BLaER1 (cell line): Measurements from ENCODE around the gene TDP1.
A peak's percentile ranks its signal among the peaks of the same experiment; 100 is the strongest.

Experiments used
- H3K27ac ChIP-seq: shearing (Covaris generic); formaldehyde crosslinking; 2 replicates; pipeline ENCODE4 v1.8.1; 2022
- H3K27me3 ChIP-seq: shearing (Covaris generic); formaldehyde crosslinking; 2 replicates; pipeline ENCODE4 v1.8.1; 2022
- H3K36me3 ChIP-seq: shearing (Covaris generic); formaldehyde crosslinking; 2 replicates; pipeline ENCODE4 v1.8.1; 2022
- H3K4me1 ChIP-seq: shearing (Covaris generic); formaldehyde crosslinking; 2 replicates; pipeline ENCODE4 v1.8.1; 2022
- H3K4me2 ChIP-seq: shearing (Covaris generic); formaldehyde crosslinking; 2 replicates; pipeline ENCODE4 v1.8.1; 2022
- H3K4me3 ChIP-seq: shearing (Covaris generic); formaldehyde crosslinking; 2 replicates; pipeline ENCODE4 v1.8.1; 2022
- H3K9ac ChIP-seq: shearing (Covaris generic); formaldehyde crosslinking; 2 replicates; pipeline ENCODE4 v1.8.1; 2022
- H3K9me3 ChIP-seq: shearing (Covaris generic); formaldehyde crosslinking; 2 replicates; pipeline ENCODE4 v1.8.1; 2022
- H4K20me1 ChIP-seq: shearing (Covaris generic); formaldehyde crosslinking; 2 replicates; pipeline ENCODE4 v1.8.1; 2022
- Cebpa-rat ChIP-seq: shearing (Covaris generic); IDR thresholded peaks from 2 replicates; pipeline ENCODE4 v1.8.1; 2022

The TDP1 gene

DNA sequence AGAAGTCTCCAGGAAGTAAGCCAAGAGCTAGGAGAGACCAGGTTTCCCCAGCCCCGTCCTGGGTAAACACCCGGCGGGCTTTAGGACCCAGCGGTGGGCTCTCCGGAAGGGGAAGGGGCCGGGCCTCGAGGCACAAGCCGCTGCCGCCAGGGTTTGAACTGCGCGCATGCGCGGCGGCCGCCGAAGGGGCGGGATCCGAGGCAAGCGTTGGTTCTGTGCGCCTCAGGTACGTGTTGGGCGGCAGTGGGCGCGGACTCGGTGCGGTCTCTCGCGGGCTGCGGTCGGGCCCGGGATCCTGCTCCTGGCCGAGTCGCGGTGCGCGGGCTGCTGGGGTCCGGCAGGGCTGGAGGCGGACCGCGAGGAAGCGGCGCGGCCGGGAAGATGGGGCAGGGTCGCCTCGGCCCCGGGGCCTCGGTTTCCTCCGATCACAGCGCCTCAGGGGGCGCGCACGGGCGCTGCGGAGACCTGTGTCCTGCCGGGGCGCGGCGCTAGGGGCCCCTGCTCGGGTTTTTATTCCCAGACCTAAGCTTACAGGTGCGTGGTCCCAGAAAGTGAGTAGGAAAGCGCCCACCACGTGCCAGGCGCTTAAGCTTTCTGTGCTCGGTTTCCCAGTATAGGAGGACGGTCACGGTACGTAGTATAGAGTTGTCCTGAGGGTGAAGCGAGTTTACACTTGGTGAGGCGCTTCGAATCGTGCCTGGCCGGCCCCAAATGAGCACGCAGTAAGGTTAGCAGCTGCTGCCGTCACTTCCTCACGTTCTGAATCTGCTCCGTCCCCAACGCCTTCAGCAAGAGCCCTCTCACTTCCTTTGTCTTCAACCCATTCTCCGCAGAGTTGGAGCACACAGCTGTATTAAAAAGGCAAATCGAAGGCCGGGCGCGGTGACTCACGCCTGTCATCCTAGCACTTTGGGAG, at the start of gene TDP1:
Gene TDP1, plus strand, starts transcription at position 183 of the 916 bp plus-strand sequence. CDS start 7,188 bp downstream, outside the sequence.
- H3K9me3 ChIP-seq: peaks cover 17% of the 10 kb centered on the region
- no peak for TF ChIP-seq Cebpa-rat

DNA sequence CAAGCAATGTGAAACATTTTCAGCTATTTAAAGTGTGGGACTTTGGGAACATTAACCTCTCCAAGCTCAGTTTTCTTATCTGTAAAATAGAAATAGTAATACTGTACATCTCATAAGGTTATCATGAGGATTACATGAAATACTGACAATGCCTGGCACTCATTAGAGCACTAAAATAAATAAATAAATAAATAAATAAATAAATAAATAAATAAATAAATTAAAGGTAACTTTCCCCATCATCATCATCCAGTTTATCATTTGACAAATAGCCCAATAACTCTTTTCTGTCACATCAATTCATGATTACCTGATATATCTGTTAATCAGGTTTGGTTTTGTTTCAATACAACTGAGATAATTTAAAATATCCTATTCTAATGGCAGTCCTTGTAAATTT, 49.7 kb upstream of the TDP1 start:
- Histone ChIP-seq H3K4me2 (no peak overlapping the region), H3K27me3 (no peaks in the 10 kb centered on the region), H3K9me3 (no peaks in the 10 kb centered on the region), H3K27ac (no peak overlapping the region), H3K4me3 (no peak overlapping the region), H3K9ac (no peak overlapping the region), H4K20me1 (no peaks in the 10 kb centered on the region), H3K36me3 (no peaks in the 10 kb centered on the region), H3K4me1 (no peaks in the 10 kb centered on the region; the same call in 1 of the 2 replicates)
- no peak for TF ChIP-seq Cebpa-rat

More for the DNA sequence above, at the start of gene TDP1:
- Histone ChIP-seq H3K27me3 (no peaks in the 10 kb centered on the region), H3K27ac (peak within 1 kb of the TSS; percentile 79), H3K9ac (peak within 1 kb of the TSS; percentile 82), H3K4me1 (peaks cover 19% of the 10 kb centered on the region), H3K4me2 (peak within 1 kb of the TSS; percentile 93), H3K4me3 (peak within 1 kb of the TSS; percentile 90), H4K20me1 (peaks cover 4% of the 10 kb centered on the region; the same call in 1 of the 2 replicates), H3K36me3 (peaks cover 33% of the 10 kb centered on the region)

- Histone ChIP-seq H3K4me3 (no peak overlapping the region), H4K20me1 (no peaks in the 10 kb centered on the region), H3K9ac (no peak overlapping the region), H3K27ac (no peak overlapping the region), H3K9me3 (no peaks in the 10 kb centered on the region), H3K4me2 (no peak overlapping the region), H3K4me1 (peaks cover 6% of the 10 kb centered on the region; the same call in 1 of the 2 replicates), H3K36me3 (no peaks in the 10 kb centered on the region), H3K27me3 (no peaks in the 10 kb centered on the region)
- no peak for TF ChIP-seq Cebpa-rat
These were observed 48.1 kb upstream of the TDP1 start for GRCh38 chr14:89907655-89908054.

DNA sequence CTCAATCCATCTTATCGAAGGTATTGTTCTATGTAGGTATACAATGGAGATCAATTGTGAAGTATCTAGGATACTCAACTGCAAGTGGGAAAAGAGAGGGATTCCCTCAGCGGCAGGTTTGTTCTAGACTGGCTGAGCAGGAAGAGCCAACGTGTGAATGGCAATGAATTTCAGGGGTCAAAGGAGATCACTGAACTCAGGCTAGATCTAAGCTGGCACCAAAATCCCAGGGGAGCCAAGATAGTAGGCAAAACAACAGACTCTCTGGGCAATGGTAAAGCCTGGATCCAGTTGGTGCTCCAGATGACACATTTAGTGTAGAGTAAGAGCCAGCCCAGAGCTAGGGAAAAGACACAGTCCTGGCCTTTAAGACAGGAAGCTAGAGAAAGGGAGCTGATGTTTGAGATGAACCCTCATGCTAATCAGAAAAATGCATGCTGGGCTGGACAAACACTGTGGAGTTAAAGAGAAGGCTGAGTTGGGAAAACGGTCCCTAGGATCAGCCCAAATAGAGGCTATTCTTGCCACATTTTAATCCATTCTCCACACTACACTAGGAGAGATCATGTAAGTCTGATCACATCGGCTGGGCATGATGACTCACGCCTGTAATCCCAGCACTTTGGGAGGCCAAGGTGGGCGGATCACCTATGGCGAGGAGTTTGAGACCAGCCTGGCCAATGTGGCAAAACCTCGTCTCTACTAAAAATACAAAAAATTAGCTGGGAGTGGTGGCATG, 46.8 kb upstream of the TDP1 start:
- Histone ChIP-seq H3K9me3 (no peaks in the 10 kb centered on the region), H3K36me3 (no peaks in the 10 kb centered on the region), H3K9ac (no peak overlapping the region), H3K27ac (no peak overlapping the region), H3K4me2 (no peak overlapping the region; the same call in 1 of the 2 replicates), H3K4me3 (no peak overlapping the region), H3K27me3 (no peaks in the 10 kb centered on the region), H4K20me1 (no peaks in the 10 kb centered on the region), H3K4me1 (peaks cover 6% of the 10 kb centered on the region; the same call in 1 of the 2 replicates)
- no peak for TF ChIP-seq Cebpa-rat

DNA sequence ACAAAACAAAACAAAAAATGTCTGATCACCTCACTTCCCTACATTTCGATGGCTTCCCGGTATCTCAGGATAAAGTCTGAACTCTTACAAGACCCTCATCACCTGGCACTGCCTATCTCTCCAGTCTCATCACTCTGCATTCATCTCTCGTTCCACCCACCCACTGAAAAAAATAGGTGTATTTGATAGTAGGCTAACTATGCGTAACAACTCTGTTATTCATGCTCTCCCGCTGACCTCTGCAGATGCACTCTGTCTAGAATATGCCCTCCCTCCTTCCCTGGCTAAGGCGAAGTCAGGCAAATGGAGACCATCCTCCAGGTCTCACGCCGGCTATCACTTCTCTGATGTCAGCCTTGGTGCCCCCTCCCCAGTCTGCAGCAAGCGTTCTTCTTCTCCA, 46.1 kb upstream of the TDP1 start:
- H3K9me3 ChIP-seq: no peaks in the 10 kb centered on the region
- no peaks in the 10 kb centered on the region for H4K20me1 ChIP-seq
- H3K9ac ChIP-seq: no peak overlapping the region
- no peak overlapping the region for H3K4me3 ChIP-seq
- no peak overlapping the region for H3K4me2 ChIP-seq
- peaks cover 6% of the 10 kb centered on the region; the same call in 1 of the 2 replicates for H3K4me1 ChIP-seq
- no peaks in the 10 kb centered on the region for H3K36me3 ChIP-seq
- TF ChIP-seq Cebpa-rat: no peak
- H3K27ac ChIP-seq: no peak overlapping the region
- H3K27me3 ChIP-seq: no peaks in the 10 kb centered on the region

GRCh38 chr14:89910691-89911009, 45.1 kb upstream of the TDP1 start:
- H3K9ac ChIP-seq: no peak overlapping the region
- no peak overlapping the region for H3K4me2 ChIP-seq
- no peak overlapping the region for H3K4me3 ChIP-seq
- no peaks in the 10 kb centered on the region for H3K27me3 ChIP-seq
- no peak overlapping the region for H3K27ac ChIP-seq
- TF ChIP-seq Cebpa-rat: no peak
- no peaks in the 10 kb centered on the region for H3K9me3 ChIP-seq
- no peaks in the 10 kb centered on the region for H4K20me1 ChIP-seq
- no peaks in the 10 kb centered on the region for H3K36me3 ChIP-seq
- H3K4me1 ChIP-seq: peaks cover 6% of the 10 kb centered on the region; the same call in 1 of the 2 replicates

DNA sequence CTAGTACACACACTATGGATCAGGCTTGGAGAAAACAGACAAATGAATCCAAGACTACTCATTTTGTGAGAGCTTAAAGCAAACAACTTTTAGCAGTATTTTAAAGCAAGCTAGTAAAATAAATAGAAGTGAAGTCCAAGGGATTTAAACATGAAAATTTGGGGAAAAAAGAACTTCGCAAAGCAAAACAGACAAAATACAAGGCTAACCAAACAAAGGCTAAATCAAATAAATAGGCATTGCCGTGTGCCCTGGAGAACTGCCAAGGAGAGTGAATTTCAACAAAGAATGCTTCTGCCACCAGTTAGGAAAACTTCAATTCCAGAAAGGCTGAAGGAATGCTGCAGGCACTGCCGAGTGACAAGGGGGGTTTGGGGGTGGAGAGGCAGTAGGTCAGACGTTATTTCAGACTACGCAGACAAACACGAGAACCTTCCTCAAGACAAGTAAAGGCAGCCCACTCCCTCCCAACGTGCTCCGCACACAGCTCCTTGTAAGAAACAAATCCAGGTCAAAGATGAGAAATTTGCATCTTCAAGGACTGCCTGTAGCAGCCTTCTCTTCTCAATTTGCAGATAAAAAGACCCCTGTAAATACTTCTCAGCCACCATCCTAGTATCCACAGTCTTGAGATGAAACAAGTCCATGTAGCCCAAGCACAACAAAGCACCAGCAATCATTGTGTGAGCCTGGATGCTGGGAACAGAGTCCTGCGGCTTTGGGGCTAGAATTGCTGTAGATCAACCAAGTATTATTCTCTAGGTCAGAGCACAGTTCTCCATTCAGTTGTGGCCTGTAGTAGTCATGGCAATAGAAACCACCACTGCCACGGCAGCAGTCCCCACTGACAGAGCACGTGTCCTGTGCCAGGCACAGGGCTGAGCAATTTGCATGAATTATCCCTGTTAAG, 44.5 kb upstream of the TDP1 start:
- no peak for TF ChIP-seq Cebpa-rat
- Histone ChIP-seq H3K4me3 (no peak overlapping the region), H3K9ac (no peak overlapping the region), H3K27me3 (no peaks in the 10 kb centered on the region), H3K9me3 (no peaks in the 10 kb centered on the region), H3K36me3 (no peaks in the 10 kb centered on the region), H3K4me1 (peaks cover 6% of the 10 kb centered on the region; the same call in 1 of the 2 replicates), H3K4me2 (no peak overlapping the region), H4K20me1 (no peaks in the 10 kb centered on the region), H3K27ac (no peak overlapping the region)

DNA sequence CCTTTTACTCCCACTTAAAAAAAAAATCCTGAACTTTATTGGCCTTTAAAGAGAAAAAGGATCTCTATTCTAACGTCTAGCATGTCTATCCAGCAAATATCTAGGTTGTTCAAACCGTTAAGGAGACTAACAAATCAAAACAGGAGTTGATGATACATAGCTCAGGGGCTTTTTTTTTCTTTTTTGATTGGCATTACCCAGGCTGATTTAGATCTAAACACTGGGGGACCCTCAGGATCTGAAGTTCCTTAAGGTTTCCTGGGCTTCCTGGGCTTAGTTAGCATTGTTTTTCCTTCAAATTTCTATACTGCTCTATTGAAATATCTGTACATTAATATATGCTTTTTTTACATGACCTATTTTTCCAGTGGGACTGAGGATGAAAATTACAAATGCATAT, 43.5 kb upstream of the TDP1 start:
- Histone ChIP-seq H3K4me1 (peaks cover 6% of the 10 kb centered on the region; the same call in 1 of the 2 replicates), H3K4me2 (no peak overlapping the region), H3K27me3 (no peaks in the 10 kb centered on the region), H3K27ac (no peak overlapping the region), H3K36me3 (no peaks in the 10 kb centered on the region), H3K4me3 (no peak overlapping the region), H3K9me3 (no peaks in the 10 kb centered on the region), H4K20me1 (no peaks in the 10 kb centered on the region), H3K9ac (no peak overlapping the region)
- TF ChIP-seq Cebpa-rat: no peak

GRCh38 chr14:89912667-89913211, 43.0 kb upstream of the TDP1 start:
- Histone ChIP-seq H3K4me3 (no peak overlapping the region), H4K20me1 (no peaks in the 10 kb centered on the region), H3K4me1 (peaks cover 6% of the 10 kb centered on the region; the same call in 1 of the 2 replicates), H3K9me3 (no peaks in the 10 kb centered on the region), H3K36me3 (no peaks in the 10 kb centered on the region), H3K4me2 (no peak overlapping the region), H3K27me3 (no peaks in the 10 kb centered on the region), H3K27ac (no peak overlapping the region), H3K9ac (no peak overlapping the region)
- TF ChIP-seq Cebpa-rat: no peak
